HFFc6 (cell line): ENCODE data around the gene SOWAHC. TPM values are rescaled to one million over a fixed set of nuclear protein-coding genes. Genes with fewer than 3 reads are reported as not detected.

Experiments
- DNase-seq: peaks from one replicate; pipeline ENCODE4 v3.0.0-alpha.2; 2018
- H3K27ac Mint-ChIP-seq: 2 replicates; pipeline ENCODE4 v1.8.0; 2020; ENCODE audit warnings: mild to moderate bottlenecking, mixed read lengths
- H3K27me3 Mint-ChIP-seq: 2 replicates; pipeline ENCODE4 v1.8.0; 2021; ENCODE audit warnings: mild to moderate bottlenecking, moderate library complexity, mixed read lengths; ENCODE audit not compliant: insufficient read depth
- H3K36me3 Mint-ChIP-seq: 2 replicates; pipeline ENCODE4 v1.8.0; 2021; ENCODE audit warnings: low read depth, mixed read lengths
- H3K4me1 Mint-ChIP-seq: 2 replicates; pipeline ENCODE4 v1.8.0; 2020; ENCODE audit warnings: low read depth, mixed read lengths
- H3K4me3 Mint-ChIP-seq: 2 replicates; pipeline ENCODE4 v1.8.0; 2020; ENCODE audit warnings: mild to moderate bottlenecking, moderate library complexity, mixed read lengths
- H3K9me3 Mint-ChIP-seq: 2 replicates; pipeline ENCODE4 v1.8.0; 2020; ENCODE audit warnings: mild to moderate bottlenecking, mixed read lengths
- total RNA-seq, 6 experiments: library from RNA; stranded (reverse); fragmentation: NEBNext Ultra II Directional; extraction: Animal tissue kit (Norgen Biotek cat#: 25700); gene quantifications; 2 replicates in 1 of 6; 3 replicates in 5 of 6; pipeline ENCODE4 v1.2.3, GENCODE V29; 2021
- TF ChIP-seq, protein P1 (sequence below): fragments of 200-600 bp; sonication (generic); IDR thresholded peaks from 2 replicates; pipeline ENCODE4 v1.5.0; 2021; ENCODE audit warnings: antibody characterized with exemption, mild to moderate bottlenecking

Gene SOWAHC
- total RNA-seq, 6 experiments from 2014 or later: 9.4 to 12.3 (median 10.4) TPM

GRCh38 chr2:109591206-109591605, 23.0 kb upstream of the SOWAHC start:
- DNase-seq: no peak
- Mint-ChIP-seq H3K36me3 (peaks cover 19% of the 10 kb centered on the region; the same call in 1 of the 2 replicates), H3K9me3 (no peaks in the 10 kb centered on the region), H3K4me1 (peaks cover 30% of the 10 kb centered on the region), H3K27me3 (no peaks in the 10 kb centered on the region; the same call in 1 of the 2 replicates), H3K4me3 (no peak overlapping the region), H3K27ac (peak overlapping the region; percentile 5; the same call in 1 of the 2 replicates)
- TF ChIP-seq, protein P1, sequence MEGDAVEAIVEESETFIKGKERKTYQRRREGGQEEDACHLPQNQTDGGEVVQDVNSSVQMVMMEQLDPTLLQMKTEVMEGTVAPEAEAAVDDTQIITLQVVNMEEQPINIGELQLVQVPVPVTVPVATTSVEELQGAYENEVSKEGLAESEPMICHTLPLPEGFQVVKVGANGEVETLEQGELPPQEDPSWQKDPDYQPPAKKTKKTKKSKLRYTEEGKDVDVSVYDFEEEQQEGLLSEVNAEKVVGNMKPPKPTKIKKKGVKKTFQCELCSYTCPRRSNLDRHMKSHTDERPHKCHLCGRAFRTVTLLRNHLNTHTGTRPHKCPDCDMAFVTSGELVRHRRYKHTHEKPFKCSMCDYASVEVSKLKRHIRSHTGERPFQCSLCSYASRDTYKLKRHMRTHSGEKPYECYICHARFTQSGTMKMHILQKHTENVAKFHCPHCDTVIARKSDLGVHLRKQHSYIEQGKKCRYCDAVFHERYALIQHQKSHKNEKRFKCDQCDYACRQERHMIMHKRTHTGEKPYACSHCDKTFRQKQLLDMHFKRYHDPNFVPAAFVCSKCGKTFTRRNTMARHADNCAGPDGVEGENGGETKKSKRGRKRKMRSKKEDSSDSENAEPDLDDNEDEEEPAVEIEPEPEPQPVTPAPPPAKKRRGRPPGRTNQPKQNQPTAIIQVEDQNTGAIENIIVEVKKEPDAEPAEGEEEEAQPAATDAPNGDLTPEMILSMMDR: no peak

DNA sequence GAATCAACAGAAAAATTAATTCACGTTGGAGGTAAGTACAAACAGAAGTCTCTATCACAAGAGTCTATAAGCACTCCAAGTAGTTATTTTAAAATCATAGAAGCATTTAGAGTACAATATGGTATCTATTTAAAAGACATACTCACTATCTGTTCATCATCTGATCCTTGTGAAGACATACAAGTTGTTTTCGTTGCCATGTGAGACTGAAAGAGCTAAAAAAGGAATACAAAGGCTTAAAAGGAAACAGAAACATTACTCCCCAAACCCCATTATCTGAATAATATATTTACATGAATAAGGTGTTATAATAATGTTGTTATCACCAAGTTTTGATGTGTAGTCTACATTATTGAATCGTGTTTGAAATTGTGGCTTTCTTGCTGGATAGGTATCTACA, 21.3 kb upstream of the SOWAHC start:
- peaks cover 13% of the 10 kb centered on the region; the same call in 1 of the 2 replicates for H3K36me3 Mint-ChIP-seq
- H3K27ac Mint-ChIP-seq: no peak overlapping the region
- H3K9me3 Mint-ChIP-seq: no peaks in the 10 kb centered on the region
- peaks cover 35% of the 10 kb centered on the region for H3K4me1 Mint-ChIP-seq
- TF ChIP-seq, protein P1: no peak
- H3K27me3 Mint-ChIP-seq: no peaks in the 10 kb centered on the region; the same call in 1 of the 2 replicates
- no peak overlapping the region for H3K4me3 Mint-ChIP-seq
- no peak for DNase-seq

DNA sequence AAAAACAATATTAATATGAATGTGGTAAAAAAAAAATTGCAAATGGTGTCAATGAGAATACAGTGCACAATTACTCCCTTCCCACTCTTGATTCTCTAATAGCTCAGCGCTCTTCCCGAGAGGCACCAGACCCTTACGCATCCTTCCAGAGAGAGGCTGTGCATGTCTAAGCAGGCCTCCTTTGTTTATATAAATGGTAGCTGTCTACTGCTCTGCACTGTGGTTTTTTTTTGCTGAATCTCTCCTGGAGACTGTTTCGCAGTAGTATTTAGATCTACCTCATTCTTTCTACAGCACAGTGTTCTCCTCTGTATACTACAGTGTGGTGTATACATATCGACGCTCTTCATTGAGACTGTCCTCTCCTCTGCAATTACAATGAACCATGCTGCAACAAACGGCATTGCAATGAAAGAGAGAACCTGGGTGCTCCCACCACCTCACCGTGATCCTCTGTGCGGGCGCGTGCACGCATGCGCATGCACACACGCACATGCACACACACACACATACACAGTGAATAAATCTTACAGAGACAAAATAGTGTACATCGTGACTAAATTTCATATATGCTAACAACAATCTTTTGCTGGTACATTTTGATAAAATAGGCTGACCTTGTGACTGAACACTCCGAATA, 19.8 kb upstream of the SOWAHC start:
- Mint-ChIP-seq H3K27me3 (no peaks in the 10 kb centered on the region; the same call in 1 of the 2 replicates), H3K36me3 (peaks cover 13% of the 10 kb centered on the region; the same call in 1 of the 2 replicates), H3K27ac (no peak overlapping the region), H3K9me3 (no peaks in the 10 kb centered on the region), H3K4me1 (peaks cover 35% of the 10 kb centered on the region), H3K4me3 (no peak overlapping the region)
- DNase-seq: no peak
- TF ChIP-seq, protein P1: no peak

DNA sequence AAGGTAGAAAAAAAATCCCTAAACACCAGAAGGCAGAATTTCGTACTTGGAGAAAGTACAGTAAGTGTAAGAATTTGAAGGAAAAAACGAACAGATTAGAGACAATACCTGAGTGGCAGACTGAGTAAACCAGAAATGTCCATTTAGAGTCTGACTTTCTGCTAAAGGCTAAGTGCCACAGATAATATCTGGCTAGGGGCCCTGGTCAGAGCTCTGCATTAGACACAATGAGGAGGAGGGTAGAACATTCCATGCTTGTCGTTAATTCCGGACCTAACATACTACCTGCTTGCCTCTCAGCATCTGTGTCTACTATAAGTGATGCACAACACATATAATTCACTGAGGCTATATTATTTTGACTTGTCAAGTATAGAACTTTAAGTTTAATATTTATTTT, 18.5 kb upstream of the SOWAHC start:
- DNase-seq: no peak
- TF ChIP-seq, protein P1: no peak
- H3K4me3 Mint-ChIP-seq: no peak overlapping the region
- no peaks in the 10 kb centered on the region for H3K9me3 Mint-ChIP-seq
- peaks cover 11% of the 10 kb centered on the region; the same call in 1 of the 2 replicates for H3K36me3 Mint-ChIP-seq
- no peak overlapping the region for H3K27ac Mint-ChIP-seq
- peaks cover 39% of the 10 kb centered on the region for H3K4me1 Mint-ChIP-seq
- H3K27me3 Mint-ChIP-seq: no peaks in the 10 kb centered on the region; the same call in 1 of the 2 replicates

- DNase-seq: no peak
- Mint-ChIP-seq H3K4me1 (peaks cover 40% of the 10 kb centered on the region), H3K9me3 (no peaks in the 10 kb centered on the region), H3K36me3 (0 out of 2 replicates have a peak, but pooled peaks cover 11% of the 10 kb centered on the region), H3K27ac (no peak overlapping the region), H3K4me3 (no peak overlapping the region), H3K27me3 (no peaks in the 10 kb centered on the region)
- TF ChIP-seq, protein P1: no peak
Measured at GRCh38 chr2:109597283-109597682, 16.9 kb upstream of the SOWAHC start.
